Measurements from ENCODE around the gene ZNF330. TPM values are rescaled to one million over a fixed set of nuclear protein-coding genes. Genes with fewer than 3 reads are reported as not detected.

The ZNF330 gene
- total RNA-seq, 2 donors from 2014 or later, result 40.7 to 58.0 TPM

DNA sequence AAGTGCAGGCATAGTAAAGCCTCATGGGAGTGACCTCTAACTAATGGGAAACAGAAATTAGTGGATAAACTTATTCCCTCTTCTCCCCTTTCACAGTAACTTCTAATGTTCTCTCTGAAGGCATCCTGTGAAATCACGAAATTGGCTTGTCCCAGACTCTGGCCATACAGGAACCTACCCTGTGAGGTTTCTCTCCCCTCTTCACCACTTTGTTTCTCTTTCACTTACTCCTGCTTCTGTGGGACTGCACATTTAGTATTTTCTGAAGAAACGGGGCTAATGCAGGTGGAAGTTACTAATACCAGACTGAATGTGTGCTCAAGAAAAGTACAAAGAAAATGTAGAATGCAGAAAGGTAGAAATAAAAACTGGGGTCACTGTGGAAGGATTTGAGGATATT lies 20.0 kb downstream of the ZNF330 start:
- no peak for DNase-seq (ENCODE audit: low spot score)
- Histone ChIP-seq H3K4me3 (no peak overlapping the region), H3K36me3 (no peaks in the 10 kb centered on the region), H3K27me3 (no peaks in the 10 kb centered on the region), H3K27ac (no peak overlapping the region), H3K4me1 (no peaks in the 10 kb centered on the region), H3K9me3 (no peaks in the 10 kb centered on the region)
- TF ChIP-seq, protein P1, sequence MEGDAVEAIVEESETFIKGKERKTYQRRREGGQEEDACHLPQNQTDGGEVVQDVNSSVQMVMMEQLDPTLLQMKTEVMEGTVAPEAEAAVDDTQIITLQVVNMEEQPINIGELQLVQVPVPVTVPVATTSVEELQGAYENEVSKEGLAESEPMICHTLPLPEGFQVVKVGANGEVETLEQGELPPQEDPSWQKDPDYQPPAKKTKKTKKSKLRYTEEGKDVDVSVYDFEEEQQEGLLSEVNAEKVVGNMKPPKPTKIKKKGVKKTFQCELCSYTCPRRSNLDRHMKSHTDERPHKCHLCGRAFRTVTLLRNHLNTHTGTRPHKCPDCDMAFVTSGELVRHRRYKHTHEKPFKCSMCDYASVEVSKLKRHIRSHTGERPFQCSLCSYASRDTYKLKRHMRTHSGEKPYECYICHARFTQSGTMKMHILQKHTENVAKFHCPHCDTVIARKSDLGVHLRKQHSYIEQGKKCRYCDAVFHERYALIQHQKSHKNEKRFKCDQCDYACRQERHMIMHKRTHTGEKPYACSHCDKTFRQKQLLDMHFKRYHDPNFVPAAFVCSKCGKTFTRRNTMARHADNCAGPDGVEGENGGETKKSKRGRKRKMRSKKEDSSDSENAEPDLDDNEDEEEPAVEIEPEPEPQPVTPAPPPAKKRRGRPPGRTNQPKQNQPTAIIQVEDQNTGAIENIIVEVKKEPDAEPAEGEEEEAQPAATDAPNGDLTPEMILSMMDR (IDR thresholded peaks at IDR 0.05), result no peak

DNA sequence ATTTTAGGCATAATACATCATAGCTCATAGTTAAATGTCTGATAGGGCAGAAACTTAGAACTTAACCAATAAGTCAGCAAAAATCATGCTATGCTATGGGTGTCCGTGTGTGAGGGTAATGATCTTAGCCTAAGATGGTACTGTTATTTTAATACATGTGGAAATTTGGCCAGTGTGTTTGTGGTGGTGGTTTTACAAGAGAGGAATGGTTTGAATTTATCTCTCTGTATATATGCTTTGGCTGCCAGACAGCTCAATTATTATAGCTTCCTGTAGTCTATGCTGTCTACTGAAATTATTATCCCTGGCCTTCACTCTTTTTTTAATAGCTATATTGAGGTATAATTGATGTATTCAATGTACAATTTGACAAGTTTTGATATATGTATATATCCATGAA lies 21.3 kb downstream of the ZNF330 start:
- Histone ChIP-seq H3K36me3 (no peaks in the 10 kb centered on the region), H3K4me3 (no peak overlapping the region), H3K27ac (no peak overlapping the region), H3K27me3 (no peaks in the 10 kb centered on the region), H3K4me1 (no peaks in the 10 kb centered on the region), H3K9me3 (no peaks in the 10 kb centered on the region)
- TF ChIP-seq, protein P1 (IDR thresholded peaks at IDR 0.05), result no peak
- no peak for DNase-seq (ENCODE audit: low spot score)

DNA sequence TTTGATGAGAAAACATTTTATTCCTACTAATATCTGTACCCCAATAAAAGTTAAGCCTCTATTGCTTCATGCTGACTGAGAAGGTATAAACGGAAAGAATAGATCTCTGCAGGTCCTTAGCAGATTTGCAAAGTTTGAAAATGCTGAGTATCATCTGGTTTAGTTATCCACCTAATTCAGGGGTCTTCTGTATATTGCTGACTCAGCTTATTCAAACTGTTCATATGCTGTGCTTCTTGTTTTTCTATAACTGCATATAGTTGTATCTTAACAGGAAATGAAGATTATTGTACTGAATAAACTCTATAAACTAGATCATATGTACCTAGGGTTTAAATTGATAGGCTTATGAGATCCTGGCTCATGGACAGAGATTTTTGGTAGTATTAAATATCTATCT lies 23.7 kb downstream of the ZNF330 start:
- Histone ChIP-seq H3K27me3 (no peaks in the 10 kb centered on the region), H3K4me1 (no peaks in the 10 kb centered on the region), H3K9me3 (no peaks in the 10 kb centered on the region), H3K27ac (no peak overlapping the region), H3K4me3 (no peak overlapping the region), H3K36me3 (no peaks in the 10 kb centered on the region)
- DNase-seq (ENCODE audit: low spot score), result no peak
- TF ChIP-seq, protein P1 (IDR thresholded peaks at IDR 0.05), result no peak

DNA sequence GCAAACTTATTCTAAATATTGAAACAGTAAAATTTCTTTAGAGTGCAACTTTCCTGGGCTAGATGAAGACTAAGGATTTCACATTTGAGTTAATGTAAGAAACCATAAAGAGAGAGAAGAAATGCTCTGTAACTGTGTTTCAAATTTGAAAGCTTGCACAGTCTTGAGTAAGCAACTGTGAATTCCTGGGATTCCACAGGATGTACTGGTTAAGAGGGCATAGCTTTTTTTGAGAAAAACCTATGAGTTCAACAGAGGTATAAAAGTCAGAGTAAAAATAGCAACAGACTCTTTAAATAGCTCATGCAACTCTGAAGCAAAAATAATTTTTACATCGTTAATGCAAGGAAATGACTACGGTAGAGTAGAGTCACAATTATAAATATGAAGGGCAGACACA lies 25.5 kb downstream of the ZNF330 start:
- Histone ChIP-seq H3K4me1 (no peaks in the 10 kb centered on the region), H3K27me3 (no peaks in the 10 kb centered on the region), H3K36me3 (no peaks in the 10 kb centered on the region), H3K27ac (no peak overlapping the region), H3K4me3 (no peak overlapping the region), H3K9me3 (no peaks in the 10 kb centered on the region)
- TF ChIP-seq, protein P1 (IDR thresholded peaks at IDR 0.05), result no peak
- DNase-seq (ENCODE audit: low spot score), result no peak

DNA sequence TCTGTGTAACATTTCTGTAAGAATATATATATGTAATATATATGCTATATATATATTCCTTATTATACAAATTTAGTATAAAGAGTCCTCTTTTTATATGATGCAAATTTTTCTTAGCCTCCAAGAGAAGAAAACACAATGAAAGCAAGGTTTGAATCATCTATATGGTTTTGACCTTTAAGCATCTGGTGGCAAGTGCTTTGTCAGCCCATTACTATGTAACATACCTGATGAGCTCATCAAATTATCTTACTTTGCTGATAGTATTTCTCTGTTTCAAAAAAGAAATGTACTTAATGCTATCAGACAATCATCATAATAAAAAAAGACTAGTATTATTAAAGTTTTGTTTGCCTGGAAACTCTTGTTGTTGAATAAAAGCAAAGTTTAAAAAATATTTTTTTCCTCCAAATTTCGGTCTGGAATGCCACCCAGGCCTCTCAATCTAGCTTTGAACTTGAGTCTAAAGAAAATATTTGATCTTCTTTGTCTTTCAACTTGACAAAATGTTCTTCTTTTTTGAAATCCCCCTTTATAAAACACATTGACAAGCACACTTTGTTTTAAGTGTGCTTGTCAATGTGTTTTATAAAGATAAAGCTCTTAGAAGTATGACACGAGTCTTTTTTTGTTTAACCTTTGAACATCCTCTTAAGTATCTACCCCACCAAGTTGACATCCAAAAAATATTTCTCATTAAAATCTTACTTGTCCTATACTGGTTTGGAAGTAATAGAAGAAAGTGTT lies 26.2 kb downstream of the ZNF330 start:
- Histone ChIP-seq H3K9me3 (no peaks in the 10 kb centered on the region), H3K36me3 (no peaks in the 10 kb centered on the region), H3K27ac (no peak overlapping the region), H3K4me3 (no peak overlapping the region), H3K27me3 (no peaks in the 10 kb centered on the region), H3K4me1 (no peaks in the 10 kb centered on the region)
- no peak for DNase-seq (ENCODE audit: low spot score)
- TF ChIP-seq, protein P1 (IDR thresholded peaks at IDR 0.05), result no peak

DNA sequence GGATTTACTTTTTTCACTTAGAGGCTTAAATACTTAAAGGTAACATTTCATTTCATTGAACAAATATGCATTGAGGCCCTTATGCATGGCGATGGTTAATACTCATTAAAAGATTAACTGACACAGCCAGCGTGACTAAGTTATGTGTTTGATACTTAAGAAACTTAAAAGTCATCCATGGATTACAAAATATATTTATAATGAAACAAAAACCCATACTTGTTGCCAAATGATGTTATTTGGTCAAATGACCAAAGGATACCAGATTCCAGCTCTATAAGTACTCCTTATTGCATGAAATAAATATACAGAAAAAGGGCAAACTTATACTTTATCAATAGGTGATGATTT lies 26.7 kb downstream of the ZNF330 start:
- TF ChIP-seq, protein P1 (IDR thresholded peaks at IDR 0.05), result no peak
- H3K9me3 ChIP-seq, result no peaks in the 10 kb centered on the region
- H3K4me3 ChIP-seq, result no peak overlapping the region
- H3K27me3 ChIP-seq, result no peaks in the 10 kb centered on the region
- no peaks in the 10 kb centered on the region for H3K4me1 ChIP-seq
- H3K27ac ChIP-seq, result no peak overlapping the region
- H3K36me3 ChIP-seq, result no peaks in the 10 kb centered on the region
- DNase-seq (ENCODE audit: low spot score), result no peak

All from right atrium auricular region (tissue), 2 donors.